Endothelial cell of umbilical vein (primary cell): ENCODE results near the gene NUB1.

Source experiments
- EZH2 ChIP-seq: IDR thresholded peaks from 2 replicates; pipeline ENCODE4 v1.6.1; 2012; ENCODE audit warnings: borderline replicate concordance, low read depth, mild to moderate bottlenecking, moderate library complexity, low read length, inconsistent platforms; ENCODE audit not compliant: severe bottlenecking
- GATA2 ChIP-seq: IDR thresholded peaks from 2 replicates; pipeline ENCODE4 v1.7.0; 2011; ENCODE audit warnings: low read depth, mild to moderate bottlenecking, moderate library complexity, mixed read lengths, low read length; ENCODE audit not compliant: insufficient read length, insufficient read depth
- MYC ChIP-seq: IDR thresholded peaks from one replicate; pipeline ENCODE4 v1.6.1; 2011; ENCODE audit warnings: mild to moderate bottlenecking, low read depth, low read length
- POLR2A ChIP-seq: IDR thresholded peaks from 2 replicates; pipeline ENCODE4 v1.6.1; 2012; ENCODE audit warnings: low read depth, mild to moderate bottlenecking, control low read depth, low read length
- TF ChIP-seq, protein P1 (sequence below): IDR thresholded peaks from 2 replicates; pipeline ENCODE4 v1.6.1; 2011; ENCODE audit not compliant: insufficient read depth, insufficient read length
- TF ChIP-seq, protein P2 (sequence below), 2 donors: IDR thresholded peaks; 1 replicate in 1 of 2; 2 replicates in 1 of 2; pipeline ENCODE4 v1.5.1; 2011; ENCODE audit warnings: low read length in 2 of 2, mild to moderate bottlenecking in 2 of 2, moderate library complexity in 2 of 2, control low read depth in 1 of 2, inconsistent platforms in 1 of 2, low read depth in 1 of 2; ENCODE audit not compliant: insufficient read depth in 1 of 2; ENCODE audit errors: extremely low read depth in 1 of 2

DNA sequence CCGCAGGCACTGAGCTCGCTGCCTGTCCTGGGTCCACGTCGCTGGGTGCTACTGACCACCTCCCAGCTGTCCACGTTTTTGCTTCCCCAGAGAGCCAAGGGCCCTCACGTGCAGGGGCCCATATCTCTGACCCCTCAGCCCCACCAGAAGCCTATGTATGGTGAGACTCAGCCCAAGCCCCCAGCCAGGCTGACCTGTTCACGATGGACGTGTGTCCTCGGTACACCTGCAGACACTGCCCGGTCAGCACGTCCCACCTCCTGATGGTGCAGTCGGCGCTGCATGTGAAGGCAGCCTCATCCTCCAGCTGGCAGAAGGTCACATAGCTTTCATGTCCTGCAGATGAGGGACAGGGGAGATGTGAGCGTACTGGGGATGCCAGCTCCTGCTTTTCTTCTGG lies 58.3 kb downstream of the NUB1 start:
- no peak for TF ChIP-seq GATA2
- no peak for TF ChIP-seq POLR2A
- no peak for TF ChIP-seq MYC
- TF ChIP-seq, protein P1, sequence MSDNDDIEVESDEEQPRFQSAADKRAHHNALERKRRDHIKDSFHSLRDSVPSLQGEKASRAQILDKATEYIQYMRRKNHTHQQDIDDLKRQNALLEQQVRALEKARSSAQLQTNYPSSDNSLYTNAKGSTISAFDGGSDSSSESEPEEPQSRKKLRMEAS: no peak
- TF ChIP-seq, protein P2, sequence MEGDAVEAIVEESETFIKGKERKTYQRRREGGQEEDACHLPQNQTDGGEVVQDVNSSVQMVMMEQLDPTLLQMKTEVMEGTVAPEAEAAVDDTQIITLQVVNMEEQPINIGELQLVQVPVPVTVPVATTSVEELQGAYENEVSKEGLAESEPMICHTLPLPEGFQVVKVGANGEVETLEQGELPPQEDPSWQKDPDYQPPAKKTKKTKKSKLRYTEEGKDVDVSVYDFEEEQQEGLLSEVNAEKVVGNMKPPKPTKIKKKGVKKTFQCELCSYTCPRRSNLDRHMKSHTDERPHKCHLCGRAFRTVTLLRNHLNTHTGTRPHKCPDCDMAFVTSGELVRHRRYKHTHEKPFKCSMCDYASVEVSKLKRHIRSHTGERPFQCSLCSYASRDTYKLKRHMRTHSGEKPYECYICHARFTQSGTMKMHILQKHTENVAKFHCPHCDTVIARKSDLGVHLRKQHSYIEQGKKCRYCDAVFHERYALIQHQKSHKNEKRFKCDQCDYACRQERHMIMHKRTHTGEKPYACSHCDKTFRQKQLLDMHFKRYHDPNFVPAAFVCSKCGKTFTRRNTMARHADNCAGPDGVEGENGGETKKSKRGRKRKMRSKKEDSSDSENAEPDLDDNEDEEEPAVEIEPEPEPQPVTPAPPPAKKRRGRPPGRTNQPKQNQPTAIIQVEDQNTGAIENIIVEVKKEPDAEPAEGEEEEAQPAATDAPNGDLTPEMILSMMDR (IDR thresholded peaks at IDR 0.05; ENCODE audit: extremely low read depth in 1 of 2, insufficient read depth in 1 of 2, low read depth in 1 of 2, low read length in 2 of 2): no peak
- no peak for TF ChIP-seq EZH2
